Astrocyte (in vitro differentiated cells and primary cell): ENCODE data around the gene TRIM63.

Source experiments
- CTCF ChIP-seq: IDR thresholded peaks from 2 replicates; pipeline ENCODE4 v1.5.1; 2011; ENCODE audit warnings: low read depth, mild to moderate bottlenecking, inconsistent platforms, low read length, moderate library complexity; ENCODE audit not compliant: insufficient read depth
- EZH2 ChIP-seq: IDR thresholded peaks from 2 replicates; pipeline ENCODE4 v1.6.1; 2012; ENCODE audit warnings: mild to moderate bottlenecking, low read length, inconsistent platforms; ENCODE audit not compliant: insufficient read depth

- no peak for TF ChIP-seq CTCF
- no peak for TF ChIP-seq EZH2
Observed at GRCh38 chr1:26016953-26017545, 50.4 kb downstream of the TRIM63 start.
